CD8-positive, alpha-beta memory T cell (primary cell): ENCODE measurements around the gene RHOJ. TPM values are rescaled to one million over a fixed set of nuclear protein-coding genes. Genes with fewer than 3 reads are reported as not detected.

Experiments
- CTCF ChIA-PET: fragments of 350-600 bp; sonication (Branson Sonifier 250); formaldehyde crosslinking; loops from one replicate; lab custom pipeline; 2021; ENCODE audit warnings: antibody characterized with exemption; lab: Charles Lee
- POLR2A ChIA-PET: fragments of 350-600 bp; sonication (Branson Sonifier 250); formaldehyde crosslinking; loops from one replicate; lab custom pipeline; 2021; ENCODE audit warnings: antibody characterized with exemption; lab: Charles Lee
- DNase-seq, 5 donors: peaks; one replicate each; pipeline versions ENCODE4 v3.0.0 to v3.0.0-alpha.2; 2020 to 2022; ENCODE audit warnings: mixed read lengths in 1 of 5
- H3K27ac ChIP-seq: one replicate; pipeline ENCODE4 v1.7.0; 2013; ENCODE audit warnings: low read depth, mild to moderate bottlenecking, low read length, moderate library complexity
- H3K27me3 ChIP-seq: 2 replicates; pipeline ENCODE4 v1.7.0; 2013; ENCODE audit warnings: low read length, mild to moderate bottlenecking; ENCODE audit not compliant: insufficient read depth, poor library complexity, severe bottlenecking
- H3K36me3 ChIP-seq: 2 replicates; pipeline ENCODE4 v1.7.0; 2013; ENCODE audit warnings: mild to moderate bottlenecking, low read length, moderate library complexity; ENCODE audit not compliant: insufficient read depth
- H3K4me1 ChIP-seq: 2 replicates; pipeline ENCODE4 v1.7.0; 2013; ENCODE audit warnings: mild to moderate bottlenecking, low read length, moderate library complexity; ENCODE audit not compliant: insufficient read depth
- H3K4me3 ChIP-seq: 2 replicates; pipeline ENCODE4 v1.7.0; 2013; ENCODE audit warnings: mild to moderate bottlenecking, low read length
- H3K9me3 ChIP-seq: 2 replicates; pipeline ENCODE4 v1.7.0; 2013; ENCODE audit warnings: mild to moderate bottlenecking, low read length
- H3K27ac Mint-ChIP-seq, 8 donors: one replicate each; pipeline ENCODE4 v1.8.0; 2020 to 2021; ENCODE audit warnings: mixed read lengths in 8 of 8, mild to moderate bottlenecking in 6 of 8, inconsistent platforms in 3 of 8, moderate library complexity in 3 of 8
- H3K27me3 Mint-ChIP-seq, 2 donors: one replicate each; pipeline ENCODE4 v1.8.0; 2020 to 2021; ENCODE audit warnings: mixed read lengths in 2 of 2, mild to moderate bottlenecking in 1 of 2, moderate library complexity in 1 of 2
- H3K36me3 Mint-ChIP-seq, 3 donors: one replicate each; pipeline ENCODE4 v1.8.0; 2020 to 2021; ENCODE audit warnings: mixed read lengths in 3 of 3, inconsistent platforms in 1 of 3, mild to moderate bottlenecking in 1 of 3
- H3K4me1 Mint-ChIP-seq, 3 donors: one replicate each; pipeline ENCODE4 v1.8.0; 2020 to 2021; ENCODE audit warnings: mixed read lengths in 3 of 3, inconsistent platforms in 1 of 3, mild to moderate bottlenecking in 1 of 3
- H3K4me3 Mint-ChIP-seq, 7 donors: one replicate each; pipeline ENCODE4 v1.8.0; 2020 to 2021; ENCODE audit warnings: mixed read lengths in 7 of 7, mild to moderate bottlenecking in 6 of 7, moderate library complexity in 4 of 7, inconsistent platforms in 2 of 7
- H3K9me3 Mint-ChIP-seq, 5 donors: one replicate each; pipeline ENCODE4 v1.8.0; 2020 to 2022; ENCODE audit warnings: mixed read lengths in 5 of 5, mild to moderate bottlenecking in 3 of 5, moderate library complexity in 2 of 5, inconsistent platforms in 1 of 5
- polyA plus RNA-seq: library from polyadenylated mRNA; unstranded; fragments of 300-500 nt; fragmentation: Illumina TruSeq; gene quantifications from one replicate; pipeline ENCODE4 v1.2.3, GENCODE V29; 2021
- total RNA-seq, 2 experiments: library from RNA; stranded (reverse); gene quantifications; one replicate each; pipeline ENCODE4 v1.2.3, GENCODE V29; 2021

The RHOJ gene
- total and polyA plus RNA-seq, 3 experiments from 2014 or later, result not detected

DNA sequence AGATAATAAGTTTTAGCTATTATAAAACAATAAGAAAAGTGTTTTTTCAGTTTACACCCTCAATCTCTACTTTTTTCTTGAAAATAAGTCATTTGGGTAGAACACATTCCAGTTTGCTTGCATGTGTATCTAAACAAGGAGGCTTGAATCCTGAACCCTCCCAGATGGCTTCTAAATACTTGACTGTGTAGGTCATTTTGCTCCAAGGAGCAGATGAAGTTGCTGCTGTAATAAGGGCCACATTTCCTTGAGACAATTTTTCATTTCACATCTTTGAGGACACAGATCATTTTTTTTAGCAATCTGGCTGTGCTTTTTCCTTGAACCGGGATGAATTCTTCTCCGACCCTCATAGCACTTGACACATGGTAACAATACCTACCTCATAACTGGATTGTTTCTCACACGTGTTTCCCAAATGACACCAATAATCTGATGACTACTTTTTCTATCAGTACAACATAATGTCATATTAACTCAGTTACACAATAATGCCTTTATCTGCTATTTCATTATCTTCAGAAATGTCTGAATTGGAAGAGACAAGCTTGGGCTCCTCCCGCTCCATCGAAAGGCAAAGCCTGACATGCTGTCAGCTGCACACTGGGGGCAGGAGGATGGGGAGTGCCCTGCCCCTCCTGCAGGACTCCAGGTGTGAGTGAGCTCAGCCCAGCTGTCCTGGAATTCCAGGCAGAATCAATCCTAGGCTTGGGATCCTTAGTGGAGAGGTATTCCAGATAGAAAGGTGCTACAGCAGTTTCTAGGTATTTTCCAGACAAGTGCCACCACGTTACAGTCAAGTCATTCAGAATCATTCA lies 83.6 kb downstream of the RHOJ start:
- no peak overlapping the region for H3K27ac ChIP-seq
- no peaks in the 10 kb centered on the region for H3K36me3 Mint-ChIP-seq
- H3K4me1 Mint-ChIP-seq, result no peaks in the 10 kb centered on the region
- H3K9me3 Mint-ChIP-seq, result no peaks in the 10 kb centered on the region
- H3K4me3 ChIP-seq, result no peak overlapping the region
- H3K27me3 ChIP-seq, result no peaks in the 10 kb centered on the region
- ChIA-PET CTCF (no interaction called here), POLR2A (no interaction called here)
- H3K36me3 ChIP-seq, result no peaks in the 10 kb centered on the region
- no peaks in the 10 kb centered on the region for H3K9me3 ChIP-seq
- no peak overlapping the region for H3K27ac Mint-ChIP-seq
- no peak overlapping the region for H3K4me3 Mint-ChIP-seq
- no peaks in the 10 kb centered on the region for H3K4me1 ChIP-seq
- peaks cover 2 to 16% of the 10 kb centered on the region in 2 donors for H3K27me3 Mint-ChIP-seq
- no peak for DNase-seq

DNA sequence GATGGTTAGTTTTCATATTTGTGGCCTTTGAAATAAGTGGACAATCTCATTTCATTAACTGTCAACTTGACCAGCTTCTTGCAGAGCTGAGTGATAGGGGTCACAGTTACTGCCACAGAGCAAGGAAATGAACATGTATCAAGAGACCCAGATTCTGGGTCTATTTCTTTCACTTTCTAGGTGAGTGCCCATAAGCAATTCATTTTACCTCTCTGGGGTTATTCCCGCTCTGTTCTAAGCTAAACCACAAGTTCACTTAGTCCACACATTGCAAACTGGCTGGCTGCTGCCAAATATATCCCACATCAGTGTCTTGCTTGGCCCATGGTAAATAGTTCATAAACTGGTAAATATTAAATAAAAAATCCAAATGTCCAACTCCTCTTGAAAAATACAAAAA lies 84.6 kb downstream of the RHOJ start:
- Mint-ChIP-seq H3K27me3 (peaks cover 4 to 17% of the 10 kb centered on the region in 2 donors), H3K36me3 (no peaks in the 10 kb centered on the region), H3K4me1 (no peaks in the 10 kb centered on the region), H3K27ac (no peak overlapping the region), H3K4me3 (no peak overlapping the region), H3K9me3 (no peaks in the 10 kb centered on the region)
- Histone ChIP-seq H3K27me3 (no peaks in the 10 kb centered on the region), H3K27ac (no peak overlapping the region), H3K36me3 (no peaks in the 10 kb centered on the region), H3K4me1 (no peaks in the 10 kb centered on the region), H3K9me3 (no peaks in the 10 kb centered on the region), H3K4me3 (no peak overlapping the region)
- DNase-seq, result no peak
- CTCF ChIA-PET, result no interaction called here
- POLR2A ChIA-PET, result no interaction called here

DNA sequence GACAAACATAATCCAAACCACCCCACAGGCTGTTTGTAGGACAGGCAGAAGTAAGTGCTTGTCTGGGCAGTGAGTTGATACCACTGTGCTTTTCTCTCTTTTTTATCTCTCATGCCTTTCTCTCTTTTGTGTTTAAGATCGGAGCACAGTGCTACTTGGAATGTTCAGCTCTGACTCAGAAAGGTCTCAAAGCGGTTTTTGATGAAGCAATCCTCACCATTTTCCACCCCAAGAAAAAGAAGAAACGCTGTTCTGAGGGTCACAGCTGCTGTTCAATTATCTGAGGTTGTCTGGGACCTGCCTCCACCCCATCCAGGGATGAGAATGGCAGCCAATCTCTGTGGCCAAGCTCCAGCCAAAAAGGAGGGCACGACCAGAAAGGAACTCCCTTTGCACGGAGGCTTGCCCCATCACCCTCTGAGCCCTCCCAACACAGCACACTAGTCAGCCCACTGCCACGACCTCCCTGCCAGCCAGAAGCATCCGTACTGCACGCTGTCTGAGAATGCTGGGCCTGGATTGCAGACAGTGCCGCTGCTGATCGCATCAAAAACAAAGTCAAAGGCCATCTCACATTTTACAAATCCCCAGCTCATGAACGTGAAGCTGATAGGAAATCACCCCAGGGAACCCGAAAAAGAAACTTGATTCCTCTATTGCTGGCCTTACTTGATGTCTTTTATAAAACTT lies 86.6 kb downstream of the RHOJ start:
- Mint-ChIP-seq H3K4me1 (peaks cover 7 to 13% (median 10%) of the 10 kb centered on the region in 3 donors), H3K36me3 (no peaks in the 10 kb centered on the region), H3K27ac (no peak overlapping the region), H3K27me3 (peaks cover 4 to 17% of the 10 kb centered on the region in 2 donors), H3K4me3 (no peak overlapping the region), H3K9me3 (no peaks in the 10 kb centered on the region)
- no peak for DNase-seq
- Histone ChIP-seq H3K27me3 (no peaks in the 10 kb centered on the region), H3K36me3 (no peaks in the 10 kb centered on the region), H3K4me3 (no peak overlapping the region), H3K27ac (no peak overlapping the region), H3K4me1 (no peaks in the 10 kb centered on the region), H3K9me3 (no peaks in the 10 kb centered on the region)
- ChIA-PET CTCF (interaction anchor here (1.4 kb wide), 1 partner anchor 17 kb away, joined by 3 read pairs; no protein-coding TSS in a partner anchor), POLR2A (no interaction called here)

DNA sequence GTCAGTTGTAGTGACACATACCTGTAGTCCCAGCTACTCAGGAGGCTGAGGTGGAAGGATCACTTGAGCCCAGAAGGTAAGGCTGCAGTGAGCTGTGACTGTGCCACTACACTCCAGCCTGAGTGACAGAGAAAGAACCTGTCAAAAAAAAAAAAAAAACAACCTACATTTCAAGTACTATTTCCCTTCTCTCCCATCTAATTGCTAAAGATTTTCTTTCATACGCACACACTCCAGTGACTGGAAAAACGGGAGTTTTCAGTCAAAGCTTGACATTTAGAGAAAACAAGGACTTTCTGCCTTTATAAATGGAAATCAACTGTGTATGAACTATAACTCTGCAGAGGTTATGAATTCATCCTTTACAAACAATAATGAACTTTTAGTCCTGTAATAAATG lies 88.6 kb downstream of the RHOJ start:
- H3K36me3 ChIP-seq, result no peaks in the 10 kb centered on the region
- H3K4me3 ChIP-seq, result no peak overlapping the region
- Mint-ChIP-seq H3K4me3 (no peak overlapping the region), H3K4me1 (peaks cover 9 to 17% (median 15%) of the 10 kb centered on the region in 3 donors), H3K27ac (peak overlapping the region in 1 of 8 donors; percentile 26), H3K9me3 (no peaks in the 10 kb centered on the region), H3K27me3 (peaks cover 4 to 17% of the 10 kb centered on the region in 2 donors), H3K36me3 (no peaks in the 10 kb centered on the region)
- H3K4me1 ChIP-seq, result no peaks in the 10 kb centered on the region
- no peak for DNase-seq
- H3K27me3 ChIP-seq, result no peaks in the 10 kb centered on the region
- no peaks in the 10 kb centered on the region for H3K9me3 ChIP-seq
- POLR2A ChIA-PET, result no interaction called here
- no peak overlapping the region for H3K27ac ChIP-seq
- CTCF ChIA-PET, result no interaction called here

DNA sequence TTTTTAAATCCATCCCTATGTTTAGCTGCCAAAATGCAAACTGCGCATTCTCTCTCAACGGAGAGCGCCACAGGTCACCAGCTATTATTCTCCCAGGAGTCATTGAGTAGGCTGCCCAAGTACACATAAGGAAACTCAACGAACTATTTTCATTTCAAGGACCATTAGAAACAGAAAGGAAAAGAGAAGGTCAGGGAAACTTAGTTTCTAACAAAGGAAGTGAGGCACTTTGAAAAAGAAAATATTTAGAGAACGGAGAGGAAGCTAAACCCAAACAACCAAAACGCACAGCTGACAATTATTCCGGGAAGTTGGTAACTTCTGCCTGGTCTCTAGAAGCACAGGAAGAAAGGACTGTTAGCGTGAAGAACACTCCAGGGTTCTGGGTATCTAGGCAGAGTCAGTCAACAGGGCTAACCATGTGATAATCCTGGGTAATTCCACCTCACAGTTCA lies 91.0 kb downstream of the RHOJ start:
- Mint-ChIP-seq H3K9me3 (no peaks in the 10 kb centered on the region), H3K4me3 (peak overlapping the region in 6 of 7 donors; percentile 1 to 63 (median 46)), H3K36me3 (no peaks in the 10 kb centered on the region), H3K27me3 (peaks cover 4 to 17% of the 10 kb centered on the region in 2 donors), H3K27ac (peak overlapping the region in 1 of 8 donors; percentile 7), H3K4me1 (peaks cover 12 to 25% (median 20%) of the 10 kb centered on the region in 3 donors)
- no peaks in the 10 kb centered on the region for H3K9me3 ChIP-seq
- H3K27ac ChIP-seq, result no peak overlapping the region
- DNase-seq, result no peak
- H3K4me3 ChIP-seq, result no peak overlapping the region
- ChIA-PET CTCF (no interaction called here), POLR2A (no interaction called here)
- H3K36me3 ChIP-seq, result no peaks in the 10 kb centered on the region
- no peaks in the 10 kb centered on the region for H3K27me3 ChIP-seq
- no peaks in the 10 kb centered on the region for H3K4me1 ChIP-seq

DNA sequence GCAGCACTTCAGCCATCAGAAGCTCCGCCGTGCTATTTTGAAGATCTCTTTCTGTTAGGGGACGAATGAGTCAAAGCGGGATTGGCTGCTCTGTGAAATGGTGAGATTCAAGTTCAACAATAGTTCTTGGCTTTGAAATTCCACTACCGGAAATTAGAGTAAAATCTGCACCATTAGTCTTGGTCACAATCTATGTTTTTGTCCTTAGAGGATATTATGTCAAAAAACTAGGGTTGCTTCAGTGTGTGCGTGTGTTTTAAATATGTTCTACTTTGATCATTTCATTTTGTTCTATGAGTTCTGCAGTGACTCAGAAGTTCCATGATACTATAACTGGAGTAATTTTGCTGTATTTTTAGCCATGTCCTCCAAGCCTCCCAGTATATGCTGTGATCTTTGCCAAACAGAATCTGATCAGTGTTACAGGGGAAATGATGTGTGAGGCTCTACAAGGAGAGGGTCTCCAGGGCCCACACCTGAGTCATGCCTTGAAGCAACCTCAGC lies 91.9 kb downstream of the RHOJ start:
- H3K27me3 Mint-ChIP-seq, result peaks cover 3 to 14% of the 10 kb centered on the region in 2 donors
- H3K4me1 Mint-ChIP-seq, result peaks cover 12 to 25% (median 20%) of the 10 kb centered on the region in 3 donors
- H3K4me1 ChIP-seq, result no peaks in the 10 kb centered on the region
- no peak overlapping the region for H3K27ac Mint-ChIP-seq
- H3K27ac ChIP-seq, result no peak overlapping the region
- no peaks in the 10 kb centered on the region for H3K27me3 ChIP-seq
- H3K9me3 ChIP-seq, result no peaks in the 10 kb centered on the region
- peak overlapping the region in 6 of 7 donors; percentile 2 to 63 (median 18) for H3K4me3 Mint-ChIP-seq
- POLR2A ChIA-PET, result interaction anchor here (0.7 kb wide), 1 partner anchor 21 kb away, joined by 3 read pairs; no protein-coding TSS in a partner anchor
- CTCF ChIA-PET, result no interaction called here
- H3K36me3 Mint-ChIP-seq, result no peaks in the 10 kb centered on the region
- no peak overlapping the region for H3K4me3 ChIP-seq
- H3K36me3 ChIP-seq, result no peaks in the 10 kb centered on the region
- DNase-seq, result no peak
- no peaks in the 10 kb centered on the region for H3K9me3 Mint-ChIP-seq

DNA sequence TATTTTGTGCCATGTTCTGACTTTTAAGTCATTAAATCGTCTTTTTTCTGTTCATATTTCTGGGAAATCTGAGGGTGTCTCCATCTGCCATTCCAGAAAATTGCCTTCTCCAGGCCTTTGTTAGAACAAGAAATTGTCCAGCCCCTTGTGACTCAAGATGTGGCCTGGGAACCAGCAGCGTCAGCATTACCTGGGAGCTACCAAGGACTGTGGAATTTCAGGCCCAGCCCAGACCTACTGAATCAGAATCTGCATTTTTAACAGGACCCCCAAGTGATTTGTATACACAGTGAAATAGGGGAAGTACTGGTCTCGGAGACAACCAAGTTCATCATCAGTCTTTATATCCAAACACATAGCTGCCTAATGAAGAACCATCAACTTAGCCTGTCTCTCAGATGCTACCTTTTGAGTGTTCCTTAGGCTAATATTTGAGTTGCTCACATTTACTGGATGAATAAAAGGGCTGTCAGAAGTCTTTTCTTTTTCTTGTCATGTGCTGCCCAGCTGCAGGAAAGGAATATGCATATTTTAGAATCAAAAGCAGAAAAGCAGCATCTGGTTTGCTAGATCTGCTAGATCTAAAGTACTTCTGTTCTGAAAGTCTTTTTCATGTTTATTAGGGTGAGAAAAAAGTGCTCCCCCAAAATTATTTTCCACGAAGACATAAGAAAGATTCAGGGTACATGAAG lies 93.3 kb downstream of the RHOJ start:
- Mint-ChIP-seq H3K36me3 (no peaks in the 10 kb centered on the region), H3K4me3 (peak overlapping the region in 1 of 7 donors; percentile 8), H3K27me3 (peaks cover 4 to 9% of the 10 kb centered on the region in 2 donors), H3K27ac (no peak overlapping the region), H3K4me1 (peaks cover 12 to 25% (median 20%) of the 10 kb centered on the region in 3 donors), H3K9me3 (no peaks in the 10 kb centered on the region)
- no peaks in the 10 kb centered on the region for H3K9me3 ChIP-seq
- H3K36me3 ChIP-seq, result no peaks in the 10 kb centered on the region
- no peak for DNase-seq
- no peak overlapping the region for H3K4me3 ChIP-seq
- CTCF ChIA-PET, result no interaction called here
- no peaks in the 10 kb centered on the region for H3K4me1 ChIP-seq
- H3K27me3 ChIP-seq, result no peaks in the 10 kb centered on the region
- POLR2A ChIA-PET, result no interaction called here
- no peak overlapping the region for H3K27ac ChIP-seq
